Smooth muscle cell (in vitro differentiated cells): ENCODE measurements around the gene ADAM22. TPM values are rescaled to one million over a fixed set of nuclear protein-coding genes. Genes with fewer than 3 reads are reported as not detected.

Experiments
- DNase-seq: peaks from one replicate; lab custom pipeline; 2025; ENCODE audit not compliant: unreplicated experiment; lab: John Stamatoyannopoulos, UW
- H2AFZ ChIP-seq: fragments of 200-600 bp; sonication (generic); 2 replicates; pipeline ENCODE4 v1.6.0; 2016; ENCODE audit warnings: antibody characterized with exemption, low read depth, mild to moderate bottlenecking
- H3F3A ChIP-seq: fragments of 200-600 bp; sonication (generic); 2 replicates; pipeline ENCODE4 v1.6.0; 2017; ENCODE audit warnings: antibody characterized with exemption, low read depth
- H3K27ac ChIP-seq: fragments of 200-600 bp; sonication (generic); 2 replicates; pipeline ENCODE4 v1.5.1; 2016; ENCODE audit warnings: low read depth, mild to moderate bottlenecking
- H3K27me3 ChIP-seq: fragments of 200-600 bp; sonication (generic); 2 replicates; pipeline ENCODE4 v1.6.1; 2016; ENCODE audit warnings: low read depth, mild to moderate bottlenecking
- H3K36me3 ChIP-seq: fragments of 200-600 bp; sonication (generic); 2 replicates; pipeline ENCODE4 v1.5.1; 2016; ENCODE audit warnings: low read depth
- H3K4me1 ChIP-seq: fragments of 200-600 bp; sonication (generic); 2 replicates; pipeline ENCODE4 v1.5.1; 2016; ENCODE audit warnings: low read depth
- H3K4me2 ChIP-seq: fragments of 200-600 bp; sonication (generic); 2 replicates; pipeline ENCODE4 v1.6.0; 2016; ENCODE audit warnings: mild to moderate bottlenecking
- H3K4me3 ChIP-seq: fragments of 200-600 bp; sonication (generic); 2 replicates; pipeline ENCODE4 v1.5.1; 2016; ENCODE audit warnings: mild to moderate bottlenecking
- H3K79me2 ChIP-seq: fragments of 200-600 bp; sonication (generic); 2 replicates; pipeline ENCODE4 v1.6.0; 2016; ENCODE audit warnings: low read depth, mild to moderate bottlenecking
- H3K9ac ChIP-seq: fragments of 200-600 bp; sonication (generic); 2 replicates; pipeline ENCODE4 v1.6.0; 2016; ENCODE audit warnings: low read depth
- H3K9me3 ChIP-seq: fragments of 200-600 bp; sonication (generic); replicated peaks from 2 replicates; pipeline ENCODE4 v1.5.1; 2016; ENCODE audit warnings: low read depth
- H4K20me1 ChIP-seq: fragments of 200-600 bp; sonication (generic); 2 replicates; pipeline ENCODE4 v1.6.0; 2016; ENCODE audit warnings: low read depth
- WGBS: methylation state at CpG from one replicate; pipeline ENCODE4 v1.1.7; 2016; ENCODE audit warnings: low lambda C conversion rate; 5-methylcytosine and 5-hydroxymethylcytosine counted together
- polyA plus RNA-seq: library from polyadenylated mRNA; unstranded; fragments of >200 nt; fragmentation: Nextera tagmentation; extraction: Ambion mirVana; gene quantifications from 2 replicates; pipeline ENCODE4 v1.2.1, GENCODE V29; 2016
- total RNA-seq: library from RNA; depleted of rRNA; stranded (reverse); fragments of >200 nt; gene quantifications from 2 replicates; pipeline ENCODE4 v1.2.3, GENCODE V29; 2014
- TF ChIP-seq, protein P1 (sequence below): fragments of 200-600 bp; sonication (generic); IDR thresholded peaks from 2 replicates; pipeline ENCODE4 v1.5.1; 2017; ENCODE audit warnings: borderline replicate concordance, mild to moderate bottlenecking, antibody characterized with exemption; ENCODE audit not compliant: insufficient read depth, poor library complexity, severe bottlenecking

ADAM22 gene
- total and polyA plus RNA-seq, 2 experiments from 2014 or later = 0.10 to 0.22 TPM

DNA sequence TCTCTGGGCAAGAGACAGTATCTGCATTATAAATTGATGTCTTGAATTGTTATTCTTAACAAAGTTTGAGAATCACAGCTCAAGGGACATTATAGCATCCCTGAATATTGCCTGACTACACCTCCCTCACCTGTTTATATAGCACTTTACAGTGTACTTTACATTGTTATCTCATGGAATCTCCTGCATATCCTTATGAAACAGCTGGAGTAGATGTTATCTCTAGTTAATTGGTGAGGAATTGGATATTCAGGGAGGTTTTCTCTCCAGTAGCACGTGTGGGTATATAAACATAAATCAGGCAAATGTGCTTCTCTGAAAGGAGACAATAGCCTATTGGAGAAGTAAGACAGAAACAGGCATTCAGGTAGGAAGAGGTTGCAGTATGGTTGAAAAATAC is 168.6 kb downstream of the ADAM22 start:
- Histone ChIP-seq H3K4me3 (no peak overlapping the region), H3K79me2 (no peaks in the 10 kb centered on the region), H2AFZ (no peak overlapping the region), H3K36me3 (no peaks in the 10 kb centered on the region), H4K20me1 (no peaks in the 10 kb centered on the region), H3K27me3 (no peaks in the 10 kb centered on the region), H3K9ac (no peak overlapping the region), H3K4me1 (no peaks in the 10 kb centered on the region), H3K9me3 (no peaks in the 10 kb centered on the region), H3K27ac (no peak overlapping the region), H3F3A (no peaks in the 10 kb centered on the region), H3K4me2 (no peak overlapping the region)
- 5% methylated on average over 1 of the region's 1 CpG for WGBS
- TF ChIP-seq, protein P1, sequence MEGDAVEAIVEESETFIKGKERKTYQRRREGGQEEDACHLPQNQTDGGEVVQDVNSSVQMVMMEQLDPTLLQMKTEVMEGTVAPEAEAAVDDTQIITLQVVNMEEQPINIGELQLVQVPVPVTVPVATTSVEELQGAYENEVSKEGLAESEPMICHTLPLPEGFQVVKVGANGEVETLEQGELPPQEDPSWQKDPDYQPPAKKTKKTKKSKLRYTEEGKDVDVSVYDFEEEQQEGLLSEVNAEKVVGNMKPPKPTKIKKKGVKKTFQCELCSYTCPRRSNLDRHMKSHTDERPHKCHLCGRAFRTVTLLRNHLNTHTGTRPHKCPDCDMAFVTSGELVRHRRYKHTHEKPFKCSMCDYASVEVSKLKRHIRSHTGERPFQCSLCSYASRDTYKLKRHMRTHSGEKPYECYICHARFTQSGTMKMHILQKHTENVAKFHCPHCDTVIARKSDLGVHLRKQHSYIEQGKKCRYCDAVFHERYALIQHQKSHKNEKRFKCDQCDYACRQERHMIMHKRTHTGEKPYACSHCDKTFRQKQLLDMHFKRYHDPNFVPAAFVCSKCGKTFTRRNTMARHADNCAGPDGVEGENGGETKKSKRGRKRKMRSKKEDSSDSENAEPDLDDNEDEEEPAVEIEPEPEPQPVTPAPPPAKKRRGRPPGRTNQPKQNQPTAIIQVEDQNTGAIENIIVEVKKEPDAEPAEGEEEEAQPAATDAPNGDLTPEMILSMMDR = no peak
- no peak for DNase-seq

- H3K4me3 ChIP-seq = no peak overlapping the region
- no peak overlapping the region for H3K9ac ChIP-seq
- H4K20me1 ChIP-seq = no peaks in the 10 kb centered on the region
- H3K36me3 ChIP-seq = no peaks in the 10 kb centered on the region
- H3K79me2 ChIP-seq = no peaks in the 10 kb centered on the region
- no peak for DNase-seq
- 89% methylated on average over 2 of the region's 2 CpGs for WGBS
- no peak overlapping the region for H3K27ac ChIP-seq
- TF ChIP-seq, protein P1 = no peak
- no peaks in the 10 kb centered on the region for H3K4me1 ChIP-seq
- H3K27me3 ChIP-seq = no peaks in the 10 kb centered on the region
- no peaks in the 10 kb centered on the region for H3F3A ChIP-seq
- no peaks in the 10 kb centered on the region for H3K9me3 ChIP-seq
- H3K4me2 ChIP-seq = no peak overlapping the region
- H2AFZ ChIP-seq = no peak overlapping the region
Measured at GRCh38 chr7:88104732-88105131, 170.7 kb downstream of the ADAM22 start.

- DNase-seq = no peak
- 90% methylated on average over 3 of the region's 3 CpGs for WGBS
- H3K36me3 ChIP-seq = no peaks in the 10 kb centered on the region
- H3K9me3 ChIP-seq = no peaks in the 10 kb centered on the region
- H3K4me2 ChIP-seq = no peak overlapping the region
- TF ChIP-seq, protein P1 = no peak
- no peaks in the 10 kb centered on the region for H3F3A ChIP-seq
- H3K4me1 ChIP-seq = no peaks in the 10 kb centered on the region
- H3K27ac ChIP-seq = no peak overlapping the region
- no peaks in the 10 kb centered on the region for H3K27me3 ChIP-seq
- no peaks in the 10 kb centered on the region for H3K79me2 ChIP-seq
- H2AFZ ChIP-seq = no peak overlapping the region
- no peaks in the 10 kb centered on the region for H4K20me1 ChIP-seq
- no peak overlapping the region for H3K4me3 ChIP-seq
- no peak overlapping the region for H3K9ac ChIP-seq
Measured at GRCh38 chr7:88105231-88105630, 171.2 kb downstream of the ADAM22 start.

DNA sequence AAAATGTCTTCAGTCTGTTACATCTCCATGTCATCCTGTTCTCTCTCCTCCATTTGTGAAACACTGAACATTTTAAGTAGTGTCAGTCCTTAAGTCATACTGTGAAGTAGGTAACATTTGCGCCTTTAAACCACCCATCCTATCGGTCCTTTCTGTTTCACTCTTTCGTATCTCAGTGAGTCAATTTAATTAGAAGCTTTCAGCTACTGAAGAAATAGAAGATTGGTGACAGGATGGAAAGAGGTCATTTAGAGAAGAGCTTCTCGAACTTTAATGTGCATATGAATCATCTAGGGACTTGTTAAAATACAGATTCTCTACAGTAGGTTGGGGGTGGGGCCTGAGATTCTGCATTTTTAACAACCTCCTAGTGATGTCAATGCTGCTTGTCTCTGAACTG is 172.4 kb downstream of the ADAM22 start:
- Histone ChIP-seq H3K79me2 (no peaks in the 10 kb centered on the region), H3K4me1 (no peaks in the 10 kb centered on the region), H3K9ac (no peak overlapping the region), H3K27ac (no peak overlapping the region), H3K36me3 (no peaks in the 10 kb centered on the region), H3K4me2 (no peak overlapping the region), H3K4me3 (no peak overlapping the region), H2AFZ (no peak overlapping the region), H3K9me3 (no peaks in the 10 kb centered on the region), H3K27me3 (no peaks in the 10 kb centered on the region), H4K20me1 (no peaks in the 10 kb centered on the region), H3F3A (no peaks in the 10 kb centered on the region)
- TF ChIP-seq, protein P1 = no peak
- WGBS = 76% methylated on average over 4 of the region's 4 CpGs
- DNase-seq = no peak
